Calu3 (cell line): ENCODE data around the gene HPD. TPM values are rescaled to one million over a fixed set of nuclear protein-coding genes. Genes with fewer than 3 reads are reported as not detected.

Source experiments
- BruUV-seq: library from RNA; stranded (reverse); fragments of 400-500 nt; replicated peaks from 2 replicates; lab custom pipeline; 2021; lab: Mats Ljungman, UMichigan
- CTCF ChIA-PET: fragments of 300-600 bp; sonication (Branson Sonifier 250); formaldehyde crosslinking; loops from one replicate; lab custom pipeline; 2022; ENCODE audit warnings: antibody characterized with exemption; lab: Charles Lee
- DNase-seq: peaks from one replicate; pipeline ENCODE4 v3.0.0; 2022
- H3K27ac Mint-ChIP-seq: one replicate; pipeline ENCODE4 v1.8.0; 2022; ENCODE audit warnings: mixed read lengths; ENCODE audit not compliant: unreplicated experiment
- H3K27me3 Mint-ChIP-seq: one replicate; pipeline ENCODE4 v1.8.0; 2022; ENCODE audit warnings: mixed read lengths; ENCODE audit not compliant: unreplicated experiment
- H3K36me3 Mint-ChIP-seq: one replicate; pipeline ENCODE4 v1.8.0; 2022; ENCODE audit warnings: mild to moderate bottlenecking, moderate library complexity, mixed read lengths; ENCODE audit not compliant: insufficient read depth, unreplicated experiment
- H3K4me1 Mint-ChIP-seq: one replicate; pipeline ENCODE4 v1.8.0; 2022; ENCODE audit warnings: mild to moderate bottlenecking, low read depth, mixed read lengths; ENCODE audit not compliant: unreplicated experiment
- H3K4me3 Mint-ChIP-seq: one replicate; pipeline ENCODE4 v1.8.0; 2022; ENCODE audit warnings: mild to moderate bottlenecking, low read depth, moderate library complexity, mixed read lengths; ENCODE audit not compliant: unreplicated experiment
- H3K9me3 Mint-ChIP-seq: one replicate; pipeline ENCODE4 v1.8.0; 2022; ENCODE audit warnings: low read depth, mixed read lengths; ENCODE audit not compliant: unreplicated experiment
- intact Hi-C: fragments of 100-400 bp; cut with micrococcal nuclease; formaldehyde crosslinking; loops from one replicate; pipeline ENCODE4 v1.10.0; 2022; ENCODE audit not compliant: unreplicated experiment
- total RNA-seq: library from RNA; stranded (reverse); gene quantifications from 2 replicates; pipeline ENCODE4 v1.2.3, GENCODE V29; 2022
- TF ChIP-seq, protein P1 (sequence below): fragments of 200-600 bp; IDR thresholded peaks from one replicate; pipeline ENCODE4 v1.8.0; 2022; ENCODE audit warnings: antibody characterized with exemption; ENCODE audit not compliant: unreplicated experiment

HPD gene
- total RNA-seq, 1 experiment from 2014 or later: not detected

DNA sequence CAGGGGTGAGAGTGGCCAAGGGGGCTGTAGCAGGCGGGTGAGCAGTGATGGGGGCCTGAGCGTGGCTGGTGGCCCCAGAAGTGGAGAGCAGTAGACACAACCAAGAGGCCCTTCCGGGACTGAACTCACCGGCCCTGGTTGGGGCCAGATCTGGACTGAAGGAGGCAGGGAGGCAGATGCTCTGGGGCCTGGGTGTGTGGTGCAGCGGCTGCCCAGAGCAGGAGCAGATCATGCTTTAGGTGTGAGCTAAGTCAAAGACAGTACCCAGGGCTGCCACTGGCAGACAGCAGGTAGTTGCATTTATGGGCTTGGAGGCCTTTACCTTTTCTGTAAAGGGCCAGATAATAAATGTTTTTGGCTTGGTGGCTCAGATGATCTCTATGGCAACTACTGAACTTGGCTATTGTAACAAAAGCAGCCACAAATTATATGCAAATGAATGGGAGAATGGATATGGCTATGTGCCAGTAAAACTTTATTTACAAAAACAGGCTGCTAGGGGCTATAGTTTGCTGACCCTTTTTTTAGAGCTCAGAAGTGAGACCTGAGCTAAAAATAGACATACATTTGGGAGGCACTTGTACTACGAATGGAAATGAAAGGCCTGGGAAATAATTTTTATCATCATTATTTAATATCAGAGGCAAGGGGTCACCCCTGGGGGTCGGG, 29.3 kb downstream of the HPD start:
- Mint-ChIP-seq H3K9me3 (no peaks in the 10 kb centered on the region), H3K36me3 (peaks cover 63% of the 10 kb centered on the region), H3K4me3 (no peak overlapping the region), H3K27me3 (no peaks in the 10 kb centered on the region), H3K27ac (no peak overlapping the region), H3K4me1 (no peaks in the 10 kb centered on the region)
- DNase-seq: no peak
- no TSS peak for BruUV-seq
- intact Hi-C loops: no loop called here
- TF ChIP-seq, protein P1, sequence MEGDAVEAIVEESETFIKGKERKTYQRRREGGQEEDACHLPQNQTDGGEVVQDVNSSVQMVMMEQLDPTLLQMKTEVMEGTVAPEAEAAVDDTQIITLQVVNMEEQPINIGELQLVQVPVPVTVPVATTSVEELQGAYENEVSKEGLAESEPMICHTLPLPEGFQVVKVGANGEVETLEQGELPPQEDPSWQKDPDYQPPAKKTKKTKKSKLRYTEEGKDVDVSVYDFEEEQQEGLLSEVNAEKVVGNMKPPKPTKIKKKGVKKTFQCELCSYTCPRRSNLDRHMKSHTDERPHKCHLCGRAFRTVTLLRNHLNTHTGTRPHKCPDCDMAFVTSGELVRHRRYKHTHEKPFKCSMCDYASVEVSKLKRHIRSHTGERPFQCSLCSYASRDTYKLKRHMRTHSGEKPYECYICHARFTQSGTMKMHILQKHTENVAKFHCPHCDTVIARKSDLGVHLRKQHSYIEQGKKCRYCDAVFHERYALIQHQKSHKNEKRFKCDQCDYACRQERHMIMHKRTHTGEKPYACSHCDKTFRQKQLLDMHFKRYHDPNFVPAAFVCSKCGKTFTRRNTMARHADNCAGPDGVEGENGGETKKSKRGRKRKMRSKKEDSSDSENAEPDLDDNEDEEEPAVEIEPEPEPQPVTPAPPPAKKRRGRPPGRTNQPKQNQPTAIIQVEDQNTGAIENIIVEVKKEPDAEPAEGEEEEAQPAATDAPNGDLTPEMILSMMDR: no peak
- CTCF ChIA-PET: interaction anchor here (0.7 kb wide), 1 partner anchor 899 kb away, joined by 5 read pairs; no protein-coding TSS in a partner anchor

DNA sequence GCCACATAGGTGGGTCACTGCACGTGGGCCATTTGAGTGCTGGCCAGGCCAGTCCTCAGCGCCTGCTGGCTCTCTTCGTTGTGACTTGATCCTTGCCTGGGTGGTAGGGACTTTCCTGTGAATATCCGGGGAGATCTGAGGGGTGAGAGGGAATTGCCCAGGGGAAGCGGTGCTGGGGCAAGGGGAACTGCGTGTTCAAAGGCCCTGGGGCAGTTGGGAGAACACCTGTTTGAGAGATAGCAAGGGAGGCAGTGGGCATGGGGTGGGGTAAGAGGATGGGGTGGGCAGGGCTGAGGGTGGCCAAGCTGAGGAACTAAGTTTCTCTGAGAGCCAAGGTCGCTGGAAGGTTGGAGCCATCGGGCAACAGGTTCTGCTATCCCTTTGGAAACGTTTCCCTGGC, 29.8 kb downstream of the HPD start:
- H3K9me3 Mint-ChIP-seq: no peaks in the 10 kb centered on the region
- H3K36me3 Mint-ChIP-seq: peaks cover 66% of the 10 kb centered on the region
- CTCF ChIA-PET: no interaction called here
- intact Hi-C loops: no loop called here
- H3K4me1 Mint-ChIP-seq: no peaks in the 10 kb centered on the region
- TF ChIP-seq, protein P1: no peak
- H3K4me3 Mint-ChIP-seq: no peak overlapping the region
- BruUV-seq: no TSS peak
- no peaks in the 10 kb centered on the region for H3K27me3 Mint-ChIP-seq
- no peak for DNase-seq
- no peak overlapping the region for H3K27ac Mint-ChIP-seq

DNA sequence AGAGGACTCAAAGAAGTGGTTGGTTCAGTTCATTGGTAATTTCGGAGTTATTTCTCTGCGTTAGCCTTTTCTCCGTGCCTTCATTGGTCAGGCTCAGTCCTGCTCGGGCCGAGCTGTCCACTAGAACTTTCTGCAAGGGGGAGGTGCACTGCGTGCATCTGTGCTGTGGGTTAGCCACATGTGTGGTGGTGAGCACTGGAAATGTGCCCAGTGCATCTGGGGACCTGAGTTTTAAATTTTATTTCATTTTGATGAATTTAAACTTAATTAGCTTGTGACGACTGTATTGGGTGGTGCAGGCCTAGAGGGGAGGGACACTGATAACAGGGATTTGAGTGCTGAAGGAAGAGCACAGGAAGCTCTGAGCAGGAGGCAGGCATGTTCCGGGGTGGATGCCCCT, 30.4 kb downstream of the HPD start:
- Mint-ChIP-seq H3K27me3 (no peaks in the 10 kb centered on the region), H3K4me1 (no peaks in the 10 kb centered on the region), H3K27ac (no peak overlapping the region), H3K36me3 (peaks cover 71% of the 10 kb centered on the region), H3K4me3 (no peak overlapping the region), H3K9me3 (no peaks in the 10 kb centered on the region)
- TF ChIP-seq, protein P1: no peak
- intact Hi-C loops: no loop called here
- BruUV-seq: no TSS peak
- no peak for DNase-seq
- CTCF ChIA-PET: interaction anchor here (0.6 kb wide), 1 partner anchor 157 kb away, joined by 3 read pairs; no protein-coding TSS in a partner anchor

DNA sequence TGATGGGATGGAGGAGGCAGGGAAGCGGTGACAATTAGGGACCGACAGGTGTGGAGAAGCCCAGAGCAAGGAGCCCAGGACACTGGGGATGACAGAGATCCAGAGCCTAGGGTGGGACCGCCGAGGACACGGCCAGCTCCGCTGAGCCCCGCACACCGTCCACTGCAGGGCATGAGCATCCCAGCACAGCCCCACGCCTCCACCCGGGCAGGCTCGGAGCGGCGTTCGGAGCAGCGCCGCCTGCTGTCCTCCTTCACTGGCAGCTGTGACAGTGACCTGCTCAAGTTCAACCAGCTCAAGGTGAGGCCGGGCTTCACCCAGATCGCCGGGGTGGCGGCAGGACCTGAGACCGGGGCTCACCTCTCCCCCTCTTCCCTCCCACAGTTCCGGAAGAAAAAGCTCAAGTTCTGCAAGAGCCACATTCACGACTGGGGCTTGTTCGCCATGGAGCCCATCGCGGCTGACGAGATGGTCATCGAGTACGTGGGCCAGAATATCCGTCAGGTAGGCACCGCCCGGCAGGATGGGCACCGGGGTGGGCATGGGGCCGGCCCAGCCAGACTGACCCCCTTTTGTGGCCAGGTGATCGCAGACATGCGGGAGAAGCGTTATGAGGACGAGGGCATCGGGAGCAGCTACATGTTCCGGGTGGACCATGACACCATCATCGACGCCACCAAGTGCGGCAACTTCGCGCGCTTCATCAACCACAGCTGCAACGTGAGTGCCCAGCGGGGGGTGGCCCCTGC, 31.1 kb downstream of the HPD start:
- H3K27me3 Mint-ChIP-seq: no peaks in the 10 kb centered on the region
- no peaks in the 10 kb centered on the region for H3K9me3 Mint-ChIP-seq
- H3K36me3 Mint-ChIP-seq: peaks cover 75% of the 10 kb centered on the region
- BruUV-seq: no TSS peak
- no peaks in the 10 kb centered on the region for H3K4me1 Mint-ChIP-seq
- H3K4me3 Mint-ChIP-seq: no peak overlapping the region
- TF ChIP-seq, protein P1: no peak
- no peak overlapping the region for H3K27ac Mint-ChIP-seq
- CTCF ChIA-PET: interaction anchor here (0.6 kb wide), 1 partner anchor 156 kb away, joined by 3 read pairs; no protein-coding TSS in a partner anchor
- DNase-seq: no peak
- intact Hi-C loops: no loop called here
